PFSK-1 (cell line): ENCODE results near the gene MCCD1. TPM values are rescaled to one million over a fixed set of nuclear protein-coding genes. Genes with fewer than 3 reads are reported as not detected.

ENCODE experiments used
- FOXP2 ChIP-seq: optimal IDR thresholded peaks from 2 replicates; pipeline ENCODE3; 2011; ENCODE audit warnings: borderline replicate concordance, control low read depth, inconsistent platforms; ENCODE audit not compliant: insufficient read depth; ENCODE audit errors: extremely low read length, extremely low read depth
- POLR2AphosphoS5 ChIP-seq: IDR thresholded peaks from 2 replicates; pipeline ENCODE4 v1.6.1; 2012; ENCODE audit warnings: low read depth, mild to moderate bottlenecking, control low read depth, low read length, moderate library complexity
- REST ChIP-seq, 2 experiments: IDR thresholded peaks; 2 replicates each; pipeline versions ENCODE4 v1.6.1 to v1.8.0; 2011 to 2012; ENCODE audit warnings: low read depth in 2 of 2, low read length in 2 of 2, control low read depth in 1 of 2, inconsistent platforms in 1 of 2, mild to moderate bottlenecking in 1 of 2, moderate library complexity in 1 of 2; ENCODE audit not compliant: insufficient read depth in 1 of 2
- SIN3A ChIP-seq: IDR thresholded peaks from 2 replicates; pipeline ENCODE4 v1.6.1; 2012; ENCODE audit warnings: mild to moderate bottlenecking, low read length, moderate library complexity, borderline replicate concordance; ENCODE audit not compliant: insufficient read depth
- TAF1 ChIP-seq: IDR thresholded peaks from 2 replicates; pipeline ENCODE4 v1.6.1; 2012; ENCODE audit warnings: low read length, control low read depth, borderline replicate concordance; ENCODE audit not compliant: insufficient read depth
- polyA plus RNA-seq: library from polyadenylated mRNA; unstranded; fragments of >200 nt; gene quantifications from one replicate; pipeline ENCODE4 v1.2.1, GENCODE V29; 2012; ENCODE audit warnings: low read depth, missing spikeins; ENCODE audit not compliant: insufficient read length

MCCD1 gene
- not detected for polyA plus RNA-seq

- TF ChIP-seq TAF1 = no peak
- TF ChIP-seq SIN3A = peak; percentile 34; the same call in 1 of the 2 replicates
These were observed at the start of gene MCCD1 for GRCh38 chr6:31528821-31529328. TSS of gene MCCD1 (plus strand) at chr6:31528962. CDS start at chr6:31529015, 53 bp downstream.

GRCh38 chr6:31479151-31479932, 49.4 kb upstream of the MCCD1 start:
- TF ChIP-seq SIN3A (no peak), TAF1 (no peak), POLR2AphosphoS5 (no peak), FOXP2 (no peak), REST (IDR thresholded peaks at IDR 0.05; ENCODE audit: insufficient read depth in 1 of 2, low read depth in 2 of 2, low read length in 2 of 2) (no peak)

- TF ChIP-seq POLR2AphosphoS5 (no peak), TAF1 (no peak), FOXP2 (no peak), SIN3A (no peak), REST (IDR thresholded peaks at IDR 0.05; ENCODE audit: insufficient read depth in 1 of 2, low read depth in 2 of 2, low read length in 2 of 2) (no peak)
These were observed 48.7 kb upstream of the MCCD1 start for GRCh38 chr6:31479933-31480535.

GRCh38 chr6:31480574-31480973, 48.2 kb upstream of the MCCD1 start:
- no peak for TF ChIP-seq SIN3A
- TF ChIP-seq REST (IDR thresholded peaks at IDR 0.05; ENCODE audit: insufficient read depth in 1 of 2, low read depth in 2 of 2, low read length in 2 of 2) = no peak

- no peak for TF ChIP-seq REST (IDR thresholded peaks at IDR 0.05; ENCODE audit: insufficient read depth in 1 of 2, low read depth in 2 of 2, low read length in 2 of 2)
- no peak for TF ChIP-seq FOXP2
- no peak for TF ChIP-seq SIN3A
These were observed 45.4 kb upstream of the MCCD1 start for GRCh38 chr6:31483392-31483791.
